Vagina (tissue), 2 donors: ENCODE measurements around the gene FHIP1A. TPM values are rescaled to one million over a fixed set of nuclear protein-coding genes. Genes with fewer than 3 reads are reported as not detected.

Experiments
- DNase-seq, 2 donors: peaks; one replicate each; pipeline ENCODE4 v3.0.0-alpha.2; 2017; ENCODE audit errors: extremely low spot score in 2 of 2
- H3K27ac ChIP-seq: fragments of 200-600 bp; sonication (generic); one replicate; pipeline ENCODE4 v1.5.1; 2019
- H3K27me3 ChIP-seq: fragments of 200-600 bp; sonication (generic); one replicate; pipeline ENCODE4 v1.5.1; 2019
- H3K36me3 ChIP-seq, 2 donors: fragments of 200-600 bp; sonication (generic); one replicate each; pipeline ENCODE4 v1.5.1; 2017 to 2019
- H3K4me1 ChIP-seq: fragments of 200-600 bp; sonication (generic); one replicate; pipeline ENCODE4 v1.5.1; 2019
- H3K4me3 ChIP-seq, 2 donors: fragments of 200-600 bp; sonication (generic); 1 replicate in 1 of 2; 2 replicates in 1 of 2; pipeline ENCODE4 v1.5.1; 2016 to 2019
- H3K9me3 ChIP-seq: fragments of 200-600 bp; sonication (generic); one replicate; pipeline ENCODE4 v1.5.1; 2019
- CTCF ChIP-seq, 3 experiments: fragments of 450-650 bp in 2 of 3; fragments of 200-600 bp in 1 of 3; sonication (generic) in 1 of 3; IDR thresholded peaks; one replicate each; pipeline ENCODE4 v1.5.1; 2017 to 2019; ENCODE audit warnings: antibody characterized with exemption in 3 of 3, mild to moderate bottlenecking in 2 of 3, moderate library complexity in 2 of 3
- POLR2A ChIP-seq, 2 donors: fragments of 450-650 bp; IDR thresholded peaks; one replicate each; pipeline ENCODE4 v1.6.1; 2017; ENCODE audit warnings: antibody characterized with exemption in 2 of 2, mild to moderate bottlenecking in 2 of 2, moderate library complexity in 2 of 2
- POLR2AphosphoS5 ChIP-seq, 2 donors: sonication (generic); formaldehyde crosslinking; IDR thresholded peaks; one replicate each; pipeline ENCODE4 v1.9.0; 2017; ENCODE audit warnings: antibody characterized with exemption in 2 of 2, mild to moderate bottlenecking in 2 of 2, low read depth in 1 of 2; ENCODE audit not compliant: insufficient read depth in 1 of 2
- intact Hi-C: fragments of 100-400 bp; cut with DNase I; formaldehyde crosslinking; loops from one replicate; pipeline ENCODE4 v1.15.1; 2023
- total RNA-seq: library from RNA; depleted of rRNA; stranded (reverse); fragments of >200 nt; gene quantifications from one replicate; pipeline ENCODE4 v1.2.3, GENCODE V29; 2016

The FHIP1A gene
- total RNA-seq, 1 donor from 2014 or later: 20.4 TPM

- H3K4me1 ChIP-seq: no peaks in the 10 kb centered on the region
- H3K9me3 ChIP-seq: no peaks in the 10 kb centered on the region
- no peak for DNase-seq
- no peak for TF ChIP-seq POLR2A (IDR thresholded peaks at IDR 0.05)
- no peak for TF ChIP-seq CTCF (IDR thresholded peaks at IDR 0.05)
- no peak for TF ChIP-seq POLR2AphosphoS5 (IDR thresholded peaks at IDR 0.05; ENCODE audit: insufficient read depth in 1 of 2, low read depth in 1 of 2)
- no peak overlapping the region for H3K27ac ChIP-seq
- H3K4me3 ChIP-seq: no peak overlapping the region
- no peaks in the 10 kb centered on the region for H3K36me3 ChIP-seq
- intact Hi-C loops: no loop called here
- H3K27me3 ChIP-seq: no peaks in the 10 kb centered on the region
Measured at GRCh38 chr4:151420250-151420807, 11.4 kb downstream of the FHIP1A start.

GRCh38 chr4:151422854-151423253 is 13.9 kb downstream of the FHIP1A start:
- no peaks in the 10 kb centered on the region for H3K36me3 ChIP-seq
- intact Hi-C loops: no loop called here
- H3K4me3 ChIP-seq: no peak overlapping the region

GRCh38 chr4:151426513-151426912 is 17.5 kb downstream of the FHIP1A start:
- TF ChIP-seq POLR2A (IDR thresholded peaks at IDR 0.05) (no peak), POLR2AphosphoS5 (IDR thresholded peaks at IDR 0.05; ENCODE audit: insufficient read depth in 1 of 2, low read depth in 1 of 2) (no peak), CTCF (IDR thresholded peaks at IDR 0.05) (no peak)
- Histone ChIP-seq H3K27ac (no peak overlapping the region), H3K4me1 (peaks cover 3% of the 10 kb centered on the region), H3K4me3 (no peak overlapping the region), H3K9me3 (no peaks in the 10 kb centered on the region), H3K27me3 (no peaks in the 10 kb centered on the region), H3K36me3 (no peaks in the 10 kb centered on the region)
- DNase-seq: no peak
- intact Hi-C loops: no loop called here

More at GRCh38 chr4:151422854-151423253, 13.9 kb downstream of the FHIP1A start:
- Histone ChIP-seq H3K4me1 (no peaks in the 10 kb centered on the region), H3K27me3 (no peaks in the 10 kb centered on the region), H3K9me3 (no peaks in the 10 kb centered on the region), H3K27ac (no peak overlapping the region)
- no peak for TF ChIP-seq POLR2AphosphoS5 (IDR thresholded peaks at IDR 0.05; ENCODE audit: insufficient read depth in 1 of 2, low read depth in 1 of 2)
- TF ChIP-seq CTCF (IDR thresholded peaks at IDR 0.05): no peak
- TF ChIP-seq POLR2A (IDR thresholded peaks at IDR 0.05): no peak
- no peak for DNase-seq

- intact Hi-C loops: no loop called here
- H3K4me1 ChIP-seq: peaks cover 4% of the 10 kb centered on the region
- H3K27ac ChIP-seq: no peak overlapping the region
- no peaks in the 10 kb centered on the region for H3K27me3 ChIP-seq
- H3K9me3 ChIP-seq: no peaks in the 10 kb centered on the region
- no peaks in the 10 kb centered on the region for H3K36me3 ChIP-seq
- no peak for DNase-seq
- no peak overlapping the region for H3K4me3 ChIP-seq
- TF ChIP-seq POLR2A (IDR thresholded peaks at IDR 0.05) (no peak), POLR2AphosphoS5 (IDR thresholded peaks at IDR 0.05; ENCODE audit: insufficient read depth in 1 of 2, low read depth in 1 of 2) (no peak), CTCF (IDR thresholded peaks at IDR 0.05) (no peak)
Measured at GRCh38 chr4:151427266-151427665, 18.3 kb downstream of the FHIP1A start.

- intact Hi-C loops: no loop called here
- Histone ChIP-seq H3K4me1 (peaks cover 4% of the 10 kb centered on the region), H3K9me3 (no peaks in the 10 kb centered on the region), H3K36me3 (no peaks in the 10 kb centered on the region), H3K27me3 (no peaks in the 10 kb centered on the region), H3K4me3 (no peak overlapping the region), H3K27ac (no peak overlapping the region)
- DNase-seq: no peak
- TF ChIP-seq POLR2A (IDR thresholded peaks at IDR 0.05): no peak
- TF ChIP-seq CTCF (IDR thresholded peaks at IDR 0.05): no peak
- TF ChIP-seq POLR2AphosphoS5 (IDR thresholded peaks at IDR 0.05; ENCODE audit: insufficient read depth in 1 of 2, low read depth in 1 of 2): no peak
Measured at GRCh38 chr4:151428346-151428745, 19.4 kb downstream of the FHIP1A start.
